Measurements from ENCODE around the gene MMP1.

MMP1 gene

DNA sequence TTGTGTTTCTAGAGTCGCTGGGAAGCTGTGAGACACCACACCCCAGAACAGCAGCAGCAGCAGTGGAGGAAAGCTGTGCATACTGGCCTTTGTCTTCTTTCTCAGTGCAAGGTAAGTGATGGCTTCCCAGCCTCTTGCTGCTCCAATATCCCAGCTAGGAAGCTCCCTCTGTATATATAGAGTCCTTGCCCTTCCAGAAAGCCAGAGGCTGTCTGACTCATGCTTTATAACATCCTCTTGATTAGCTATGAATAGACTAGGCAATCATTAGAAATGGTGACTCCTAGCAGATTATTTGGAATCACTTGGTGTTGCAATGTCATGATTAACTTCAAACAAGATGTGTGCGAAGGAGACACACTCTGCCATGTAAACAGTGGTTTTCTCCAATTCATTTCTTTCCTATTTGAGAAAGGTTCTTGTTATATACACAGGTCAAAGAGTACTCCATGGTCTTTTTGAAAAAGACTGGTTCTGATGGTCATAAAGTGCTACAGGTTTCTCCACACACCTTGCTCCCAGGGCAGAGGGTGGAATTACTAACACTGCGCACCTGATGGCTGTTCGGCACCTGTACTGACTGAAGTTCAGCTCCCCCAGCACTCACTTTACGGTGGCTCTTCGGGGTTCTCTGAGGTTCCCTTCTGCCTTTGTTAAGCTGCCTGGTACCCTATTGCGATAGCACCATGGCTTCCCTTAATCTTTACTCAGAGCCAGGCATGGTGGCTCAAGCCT, at the start of gene MMP1:
TSS of gene MMP1 (minus strand) at position 149 of the 735 bp plus-strand sequence. CDS start at position 81, 68 bp downstream.
- DNase-seq = no peak

DNA sequence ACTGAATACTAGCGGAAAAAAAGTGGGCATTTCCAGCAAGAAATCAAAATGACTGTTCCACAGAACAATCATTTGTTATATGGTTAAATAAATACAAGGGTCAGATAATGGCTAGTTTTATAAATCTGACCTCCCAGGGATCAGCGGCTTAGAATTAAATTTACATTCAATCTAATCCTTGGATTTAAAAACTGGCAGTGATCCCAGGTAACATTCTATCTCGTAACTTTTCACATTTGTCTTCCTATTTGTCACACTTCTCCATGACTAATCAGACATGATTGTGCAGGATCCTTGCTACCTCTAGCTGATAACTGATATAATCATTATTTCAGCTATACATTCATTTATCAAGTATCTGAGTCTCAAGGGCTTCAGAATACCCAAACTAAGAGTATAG, 48.3 kb upstream of the MMP1 start:
- no peak for DNase-seq

DNA sequence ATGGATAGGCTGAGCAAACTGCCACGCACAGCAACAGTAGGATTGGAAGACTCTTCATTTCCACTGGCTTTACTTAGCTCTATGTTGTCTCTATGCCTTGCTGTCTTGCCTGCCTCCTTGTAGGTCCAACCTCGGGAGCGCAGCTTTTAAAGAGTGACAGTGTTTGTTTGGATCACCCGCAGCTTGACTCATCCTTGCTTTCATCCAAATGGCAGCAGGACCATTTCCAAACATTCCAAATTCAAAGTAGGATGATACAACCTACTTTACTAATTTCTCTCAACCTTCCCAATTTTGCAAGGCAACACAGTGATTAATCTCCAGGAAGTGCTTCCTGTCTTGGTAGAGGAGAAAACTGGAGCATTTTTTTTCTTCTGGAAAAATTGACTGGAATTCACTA, 45.5 kb upstream of the MMP1 start, which contains the start of gene MMP3:
TSS of gene MMP3 (minus strand) at position 121 of the 400 bp plus-strand sequence. CDS start at position 58, 63 bp downstream.
- DNase-seq = no peak

DNA sequence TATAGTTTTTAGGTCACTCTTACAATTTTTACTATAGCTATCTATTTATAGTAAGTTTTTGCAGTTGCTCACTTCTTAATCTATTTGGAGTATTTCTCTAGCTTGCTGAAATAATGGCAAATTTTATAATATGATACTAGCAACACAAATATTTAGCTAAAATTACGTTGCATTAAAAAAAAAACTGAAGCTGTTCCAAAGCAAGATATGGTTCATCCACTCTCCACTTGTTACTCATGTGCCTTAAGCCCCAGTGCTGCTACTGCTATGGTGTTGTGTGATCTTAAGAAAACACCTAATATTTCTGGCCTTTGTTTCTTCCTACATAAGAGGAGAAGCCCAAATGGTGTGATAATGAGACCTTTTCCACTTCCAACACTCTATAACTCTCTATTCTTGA, 45.0 kb upstream of the MMP1 start:
- no peak for DNase-seq

DNA sequence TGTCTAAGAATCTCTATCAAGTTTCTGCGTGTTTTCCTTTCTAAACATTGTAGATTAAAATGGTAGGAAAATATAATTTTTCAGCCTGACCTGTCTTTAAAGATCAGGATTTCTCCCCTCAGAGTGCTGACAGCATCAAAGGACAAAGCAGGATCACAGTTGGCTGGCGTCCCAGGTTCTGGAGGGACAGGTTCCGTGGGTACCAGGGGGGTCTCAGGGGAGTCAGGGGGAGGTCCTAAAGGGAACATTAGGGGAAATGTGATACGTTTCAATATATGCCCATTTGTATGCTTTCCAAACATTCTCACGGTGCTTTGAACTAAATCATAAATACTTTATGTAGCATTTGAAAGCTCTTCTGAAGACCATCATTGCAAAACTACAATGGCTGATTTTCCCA, 42.1 kb upstream of the MMP1 start:
- DNase-seq = no peak

DNA sequence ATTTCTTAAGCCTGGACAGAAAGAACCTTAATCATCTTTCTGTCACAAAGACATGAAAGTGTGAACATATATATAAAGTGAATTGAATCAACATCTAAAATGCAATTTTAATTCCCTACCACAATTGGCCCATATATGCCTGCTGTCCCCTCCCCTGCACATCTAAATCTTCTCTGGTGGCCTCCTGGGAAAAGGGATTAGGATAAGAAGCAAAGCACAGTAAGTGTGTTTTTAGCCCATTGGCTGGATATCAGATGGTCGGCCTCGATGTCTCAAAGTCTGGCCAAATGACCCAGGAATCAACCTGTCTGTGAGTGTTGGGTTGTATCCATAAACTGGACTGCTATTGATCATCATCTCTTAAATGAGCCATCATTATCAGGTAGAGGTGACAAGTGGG, 39.7 kb upstream of the MMP1 start:
- no peak for DNase-seq

DNA sequence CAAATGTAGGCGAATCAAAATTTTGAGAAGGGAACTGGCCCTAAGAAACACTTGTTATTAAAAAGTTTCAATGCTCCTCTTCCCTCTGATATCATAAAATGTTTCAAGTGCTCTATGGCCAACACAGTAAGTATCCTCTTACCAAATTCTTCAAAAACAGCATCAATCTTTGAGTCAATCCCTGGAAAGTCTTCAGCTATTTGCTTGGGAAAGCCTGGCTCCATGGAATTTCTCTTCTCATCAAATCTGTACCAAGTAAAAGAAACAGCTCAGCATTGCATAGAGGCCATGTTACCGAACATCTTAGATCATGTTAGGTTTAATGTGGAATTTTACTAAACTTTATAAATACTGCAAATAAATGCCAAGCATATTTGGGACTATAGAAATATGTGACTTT, 39.2 kb upstream of the MMP1 start:
- no peak for DNase-seq

DNA sequence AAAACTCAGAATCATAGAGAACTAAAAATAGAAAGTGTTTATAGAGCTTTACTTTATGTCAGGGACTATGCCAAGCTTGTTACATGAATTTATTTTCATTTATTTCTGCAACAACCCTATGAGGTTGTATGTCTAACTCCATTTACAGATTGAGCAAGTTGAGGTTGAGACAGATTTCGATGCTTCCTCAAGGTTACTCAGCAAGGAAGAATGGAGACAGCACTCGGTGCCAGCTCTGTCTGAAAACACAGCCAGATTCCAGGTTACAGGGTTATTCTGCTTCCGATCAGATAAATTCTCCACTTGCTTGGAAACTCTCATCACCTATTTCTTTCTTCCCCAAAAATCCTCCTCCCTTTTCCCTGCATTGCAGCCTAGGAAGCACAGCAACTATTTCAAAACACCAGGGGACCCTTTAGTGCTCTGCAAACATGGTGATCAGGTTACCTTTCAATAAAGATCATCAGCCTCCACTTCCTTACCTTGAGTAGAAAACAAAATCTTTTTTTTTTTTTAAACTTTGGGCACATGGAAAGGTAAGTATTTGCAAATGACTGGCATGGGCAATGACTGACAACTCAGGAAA, 38.4 kb upstream of the MMP1 start:
- DNase-seq = no peak

DNA sequence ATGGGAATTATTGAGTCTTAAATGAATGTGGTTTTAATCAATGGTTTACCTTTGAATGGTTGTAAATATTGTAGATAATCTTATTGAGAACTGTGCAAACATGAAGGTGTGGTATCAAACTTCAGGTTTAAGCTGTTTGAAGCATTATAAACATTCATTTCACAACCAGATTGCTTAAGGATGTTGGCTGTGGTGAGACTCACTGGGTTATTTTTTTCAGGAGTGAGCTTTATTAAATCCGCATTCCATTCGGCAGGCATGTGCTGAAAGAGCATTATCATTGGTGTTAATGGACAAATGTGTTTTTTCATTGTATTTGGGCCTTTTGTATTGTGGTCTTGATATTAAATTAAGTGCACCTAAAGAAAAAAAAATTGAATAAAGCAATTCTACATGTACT, 35.8 kb upstream of the MMP1 start:
- no peak for DNase-seq

DNA sequence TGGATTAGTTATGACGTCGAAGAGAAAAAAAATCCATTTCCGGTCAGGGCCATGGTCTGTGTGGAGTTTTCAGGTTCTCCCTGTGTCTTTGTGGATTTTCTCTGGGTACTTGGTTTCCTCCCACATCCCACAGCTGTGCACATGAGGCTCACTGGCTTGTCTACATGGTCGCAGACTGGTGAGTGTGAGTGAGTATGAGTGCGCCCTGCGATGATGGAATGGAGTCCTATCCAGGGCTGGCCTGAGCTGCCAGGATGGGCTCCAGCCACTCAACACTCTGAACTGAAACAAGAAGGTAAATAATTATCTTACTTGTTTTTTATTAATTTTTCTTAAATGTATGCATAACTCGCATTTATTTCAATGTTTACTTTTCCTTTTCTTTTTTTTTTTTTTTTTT, 34.7 kb upstream of the MMP1 start:
- DNase-seq = no peak

DNA sequence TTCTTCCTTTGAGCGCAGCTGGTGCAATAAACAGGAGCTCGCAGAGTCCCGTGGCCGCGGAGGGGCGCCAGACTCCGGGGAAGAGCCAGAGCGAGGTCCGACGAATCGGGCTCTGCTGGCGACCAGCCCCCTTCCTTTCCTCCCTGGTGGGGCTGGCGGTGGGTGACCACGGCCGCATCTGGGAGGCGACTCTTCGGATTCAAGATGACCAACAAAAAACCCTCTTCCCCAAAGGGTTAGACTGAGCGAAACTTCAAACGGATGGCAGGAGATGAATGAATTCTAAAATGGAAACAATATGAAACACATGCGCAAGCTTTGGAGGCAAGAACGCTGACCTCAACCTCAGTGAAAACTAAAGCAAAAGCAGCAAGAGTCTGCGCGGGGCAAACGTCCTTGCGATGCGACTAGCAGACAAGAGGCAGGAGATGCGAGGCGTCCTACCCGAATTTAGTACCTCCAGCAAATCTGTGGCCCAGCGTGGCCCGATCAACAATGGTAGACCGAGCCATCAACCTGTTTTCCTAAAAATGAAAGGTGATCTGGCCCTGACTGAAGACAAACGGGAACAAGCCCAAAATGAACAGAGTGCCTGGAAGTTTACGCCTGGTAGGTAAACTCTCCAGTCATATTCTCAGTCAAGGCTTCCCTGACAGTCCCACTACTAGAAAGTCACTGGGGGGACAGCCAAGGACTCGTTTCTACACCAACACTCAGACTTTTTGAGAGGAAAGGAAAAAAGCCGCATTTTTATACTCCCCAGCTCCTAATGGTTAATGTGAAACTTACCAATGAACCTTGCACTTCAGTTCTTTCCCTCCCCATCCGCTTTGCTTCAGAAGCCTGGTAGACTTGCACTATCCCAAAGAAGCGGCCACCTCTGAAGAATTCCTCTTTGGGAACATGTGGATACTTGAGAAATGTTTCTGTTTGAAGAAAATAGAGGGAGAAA, 33.8 kb upstream of the MMP1 start:
- DNase-seq = no peak

DNA sequence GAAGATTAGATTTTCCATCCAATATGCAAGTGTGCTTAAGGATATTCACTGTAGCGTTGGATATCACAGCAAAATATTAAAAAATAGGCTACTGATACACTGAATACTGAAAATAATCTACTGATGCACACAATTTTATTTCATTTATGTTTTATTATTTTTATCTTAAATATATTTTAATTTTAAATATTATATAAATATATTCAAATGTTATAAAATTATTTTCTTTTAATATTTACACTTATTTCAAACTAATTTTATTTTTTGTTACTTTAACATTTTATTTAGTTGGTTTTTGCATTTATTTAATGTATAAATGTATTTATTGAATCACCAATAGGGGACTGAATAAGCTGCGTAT, 33.1 kb upstream of the MMP1 start:
- DNase-seq = no peak

DNA sequence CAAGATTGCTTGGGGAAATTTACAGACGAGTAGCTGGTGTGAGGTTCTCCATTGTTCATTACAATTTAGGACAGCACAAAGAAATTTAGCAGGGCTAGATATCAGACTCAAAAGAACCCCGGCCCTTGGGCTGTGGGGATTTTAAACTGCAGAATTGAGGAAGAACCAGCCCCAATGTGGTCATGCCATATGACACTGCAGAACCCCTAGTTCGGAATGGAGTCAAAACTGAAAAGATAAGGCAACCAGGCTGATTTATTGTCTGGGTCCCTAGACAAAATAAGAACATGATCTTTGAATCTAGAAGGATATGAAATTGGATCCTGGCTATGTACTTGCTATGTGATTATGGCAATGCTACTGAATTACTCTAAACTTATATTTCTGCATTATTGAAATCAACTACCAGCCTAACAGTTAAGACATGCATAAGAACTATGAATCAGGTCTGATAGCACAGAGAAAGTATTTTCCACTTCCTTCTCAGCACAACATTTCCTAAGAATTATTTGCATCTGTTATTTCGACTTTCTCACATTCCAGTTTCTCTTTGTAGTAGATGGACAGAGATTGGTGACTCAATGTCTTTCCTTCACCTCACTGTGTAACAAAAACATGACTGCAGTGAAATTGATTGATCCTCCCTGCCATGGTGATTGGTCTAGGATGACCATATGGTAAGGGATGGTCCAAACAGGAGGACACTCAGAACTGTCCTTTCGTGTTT, 32.2 kb upstream of the MMP1 start:
- no peak for DNase-seq

DNA sequence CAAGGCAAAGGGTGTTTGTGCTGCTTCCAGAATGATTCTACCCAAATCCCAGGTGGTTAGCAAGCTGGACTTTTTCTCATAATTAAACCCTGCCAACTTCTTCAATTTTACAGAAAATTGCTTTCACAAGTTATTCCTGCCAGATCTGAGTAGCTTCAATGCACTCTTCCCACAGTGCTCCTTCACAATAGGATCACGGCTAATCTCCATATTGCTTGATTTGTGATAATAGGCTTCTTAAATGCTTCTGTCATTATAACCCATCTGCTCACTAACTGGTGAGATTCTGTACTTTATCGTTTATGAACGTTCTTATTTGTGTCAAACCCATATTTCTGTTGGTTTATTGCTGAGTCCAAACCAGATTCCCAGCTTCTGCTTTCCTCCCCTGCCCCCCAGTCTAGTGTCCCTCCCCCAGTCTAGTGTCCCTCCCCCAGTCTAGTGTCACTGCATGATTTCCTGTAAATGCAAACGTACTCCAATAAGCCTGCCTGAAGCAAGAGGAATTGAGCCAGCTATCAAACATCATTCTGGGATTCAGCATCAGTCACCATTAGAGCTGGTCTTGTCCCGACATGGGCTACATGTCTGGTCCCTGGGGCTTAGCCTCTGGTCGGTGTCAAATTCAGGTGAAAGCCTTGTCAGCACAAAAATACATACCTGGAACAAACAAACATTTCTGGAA, 31.5 kb upstream of the MMP1 start:
- no peak for DNase-seq

DNA sequence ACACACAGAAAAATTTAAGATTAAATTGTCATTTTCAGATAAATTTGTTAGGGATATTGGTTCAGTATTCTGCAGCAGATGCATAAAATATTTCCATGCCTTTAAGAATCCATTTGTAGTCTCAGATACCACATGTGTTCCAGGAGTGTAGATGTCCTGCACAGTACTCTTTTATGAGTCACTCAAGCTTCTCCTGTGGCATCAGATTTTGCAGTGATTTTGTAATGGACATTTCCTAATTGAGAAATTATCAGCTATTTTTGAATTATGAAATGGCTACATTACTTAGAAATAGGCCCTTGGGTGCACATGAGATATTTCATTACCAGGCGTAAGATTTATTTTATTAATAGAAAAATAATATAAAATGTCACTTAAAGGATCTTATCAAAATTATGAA, 26.6 kb upstream of the MMP1 start:
- no peak for DNase-seq

DNA sequence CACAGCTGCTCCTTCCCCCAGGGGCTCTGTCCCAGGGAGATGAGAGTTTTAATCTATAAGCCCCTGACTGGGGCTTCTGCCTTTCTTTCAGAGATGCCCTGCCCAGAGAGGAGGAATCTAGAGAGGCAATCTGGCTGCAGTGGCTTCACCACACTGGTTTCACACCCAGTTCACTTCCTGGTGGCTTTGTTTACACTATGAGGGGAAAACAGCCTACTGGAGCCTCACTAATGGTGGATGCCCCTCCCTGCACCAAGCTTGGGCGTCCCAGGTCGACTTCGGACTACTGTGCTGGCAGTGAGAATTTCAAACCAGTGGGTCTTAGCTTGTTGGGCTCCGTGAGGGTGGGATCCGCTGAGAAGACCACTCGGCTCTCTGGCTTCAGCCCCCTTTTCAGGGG, 21.5 kb upstream of the MMP1 start:
- no peak for DNase-seq

DNA sequence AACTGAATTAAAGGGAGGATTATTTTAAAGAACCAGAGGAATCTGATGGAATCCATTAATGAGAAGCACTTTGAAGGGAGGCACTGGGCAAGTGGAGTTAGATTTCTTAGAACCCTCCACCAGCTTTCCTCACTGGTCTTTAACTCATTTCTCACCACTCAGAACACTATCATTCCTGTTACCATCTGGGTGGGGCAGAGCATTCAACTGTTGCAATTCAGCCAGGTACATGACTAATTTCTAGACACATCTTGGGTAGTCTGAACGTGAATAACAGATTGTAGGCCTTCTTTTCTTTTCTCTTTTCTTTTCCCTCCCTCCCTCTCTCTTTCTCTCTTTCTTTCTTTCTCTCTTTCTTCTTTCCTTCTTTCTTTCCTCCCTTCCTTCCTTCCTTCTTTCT, 15.5 kb upstream of the MMP1 start:
- no peak for DNase-seq

DNA sequence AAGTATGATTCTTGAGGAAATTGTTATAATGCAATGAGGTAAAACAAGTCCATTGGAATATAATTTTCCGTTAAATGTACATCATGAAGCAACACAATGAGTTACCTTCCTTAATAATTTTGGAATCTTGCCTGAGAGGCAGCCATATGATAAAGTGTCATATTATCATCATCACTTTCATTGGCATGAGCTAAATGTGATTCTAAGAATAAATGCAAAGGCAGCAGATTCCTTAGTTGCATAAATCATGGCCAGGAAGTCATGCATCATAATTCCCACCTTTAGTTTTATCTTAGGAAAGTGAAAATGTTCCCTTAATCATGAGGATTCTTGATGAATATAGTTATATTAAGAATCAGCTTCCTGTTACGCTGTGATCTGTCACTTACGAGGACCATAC, 14.2 kb upstream of the MMP1 start:
- no peak for DNase-seq

DNA sequence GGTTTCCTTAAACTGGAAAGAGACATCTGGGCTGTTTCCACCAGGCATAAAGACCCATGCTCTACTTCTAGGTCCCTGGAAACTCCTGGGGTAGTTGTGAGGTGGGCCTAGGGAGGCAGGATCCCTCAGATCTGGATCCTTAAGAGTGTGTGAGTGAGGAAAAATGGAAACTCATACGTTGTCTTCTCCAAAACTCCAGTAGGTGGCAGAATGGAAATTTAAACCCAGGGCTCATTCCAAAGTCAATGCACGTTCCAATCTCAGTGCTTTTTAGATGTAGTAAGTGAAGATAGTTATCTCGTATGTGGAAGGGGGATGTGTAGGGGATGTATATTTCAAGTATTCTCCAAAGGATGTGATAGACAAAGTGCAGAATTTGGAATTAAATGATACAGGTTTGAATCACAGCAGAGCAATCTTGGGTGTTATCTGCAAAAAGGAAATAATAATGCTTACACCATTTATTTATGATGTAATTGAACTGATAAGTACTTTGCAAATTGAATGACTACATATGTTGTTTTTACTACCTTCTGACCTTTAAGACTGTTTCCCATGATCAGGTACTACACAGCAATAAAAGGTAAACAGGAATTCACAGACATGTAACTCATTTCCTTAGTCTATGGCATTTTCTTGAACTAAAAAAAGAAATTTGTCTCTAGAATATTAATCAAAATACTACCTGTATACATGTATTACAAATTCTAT, 13.1 kb upstream of the MMP1 start:
- no peak for DNase-seq

DNA sequence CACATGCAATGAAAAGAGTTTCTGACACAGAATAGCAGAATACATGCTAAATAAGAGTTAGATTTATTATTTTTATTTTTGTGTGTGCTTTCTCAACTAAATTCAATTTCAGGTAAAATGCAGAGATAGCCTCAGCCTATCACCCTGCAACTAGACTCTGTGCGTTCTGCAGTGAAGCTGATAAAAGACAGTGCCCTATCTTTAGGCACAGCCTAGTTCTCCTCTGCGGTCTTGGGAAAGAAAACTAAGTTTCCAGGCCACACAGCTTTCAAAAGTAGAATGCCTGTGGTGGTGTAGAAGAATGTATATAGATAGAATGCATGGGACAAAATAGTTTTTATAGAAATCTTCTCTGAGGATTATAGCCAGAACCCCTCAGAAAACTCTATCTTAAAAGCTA, 12.0 kb upstream of the MMP1 start:
- no peak for DNase-seq

DNA sequence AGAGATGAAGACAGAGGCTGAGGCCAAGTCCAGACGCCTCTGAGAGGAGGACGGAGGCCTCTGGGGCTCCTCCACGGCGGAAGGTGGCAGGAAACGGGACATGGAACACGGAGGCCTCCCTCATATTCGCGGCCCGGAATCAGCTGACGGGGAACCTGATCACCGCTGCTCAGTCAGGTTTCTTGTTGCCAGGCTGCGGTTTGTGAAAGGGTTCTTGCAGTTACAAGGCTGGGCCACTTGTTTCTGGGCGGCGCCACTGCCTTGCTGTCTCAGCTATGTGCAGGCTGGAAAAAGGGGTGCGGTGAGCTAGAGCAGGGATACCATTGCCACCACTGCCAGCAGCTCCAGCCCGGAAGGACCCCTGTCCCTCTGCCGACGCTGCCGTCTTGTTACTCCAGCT, 10.0 kb upstream of the MMP1 start:
- DNase-seq = no peak

DNA sequence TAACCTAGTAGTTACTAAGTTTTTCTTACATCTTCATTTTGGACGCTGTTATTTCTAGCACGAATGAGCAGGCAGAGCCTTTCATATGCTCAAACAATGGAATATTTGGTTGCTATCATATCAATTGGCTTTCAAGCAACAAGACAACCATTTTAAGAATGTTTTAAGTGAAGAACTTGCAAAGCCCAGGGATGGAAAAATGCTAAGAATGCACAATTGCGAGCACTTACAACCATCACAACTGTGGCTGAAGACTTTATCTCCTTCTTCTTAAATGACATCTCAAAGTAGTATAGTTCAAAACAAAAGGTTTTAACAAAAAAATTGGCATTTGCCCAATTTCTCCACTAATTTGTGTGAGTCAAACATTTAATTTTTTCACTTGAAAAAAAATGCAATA, 8.3 kb upstream of the MMP1 start:
- DNase-seq = no peak
